Type B pancreatic cell (in vitro differentiated cells): ENCODE results near the gene PSMD14. TPM values are rescaled to one million over a fixed set of nuclear protein-coding genes. Genes with fewer than 3 reads are reported as not detected.

ENCODE experiments used
- DNase-seq: peaks from one replicate; pipeline ENCODE4 v3.0.0; 2021; ENCODE audit warnings: mixed read lengths; ENCODE audit not compliant: unreplicated experiment; ENCODE audit errors: extremely low spot score
- H3K27ac Mint-ChIP-seq: 2 replicates; pipeline ENCODE4 v1.8.0; 2021; ENCODE audit warnings: mild to moderate bottlenecking, mixed read lengths
- H3K27me3 Mint-ChIP-seq: 2 replicates; pipeline ENCODE4 v1.8.0; 2021; ENCODE audit warnings: mixed read lengths
- H3K36me3 Mint-ChIP-seq: 2 replicates; pipeline ENCODE4 v1.8.0; 2021; ENCODE audit warnings: mixed read lengths
- H3K4me1 Mint-ChIP-seq: one replicate; pipeline ENCODE4 v1.8.0; 2021; ENCODE audit warnings: mixed read lengths; ENCODE audit not compliant: unreplicated experiment
- H3K4me3 Mint-ChIP-seq: 2 replicates; pipeline ENCODE4 v1.8.0; 2021; ENCODE audit warnings: mild to moderate bottlenecking, mixed read lengths
- H3K9me3 Mint-ChIP-seq: 2 replicates; pipeline ENCODE4 v1.8.0; 2021; ENCODE audit warnings: mixed read lengths
- total RNA-seq: library from RNA; stranded (reverse); gene quantifications from 2 replicates; pipeline ENCODE4 v1.2.1, GENCODE V29; 2021; ENCODE audit warnings: low replicate concordance
- TF ChIP-seq, protein P1 (sequence below): fragments of 200-600 bp; sonication (generic); conservative IDR thresholded peaks from 2 replicates; pipeline ENCODE4 v1.5.0; 2021; ENCODE audit warnings: antibody characterized with exemption, mild to moderate bottlenecking

PSMD14 gene
- total RNA-seq, 1 donor from 2014 or later, result 52.5 TPM

DNA sequence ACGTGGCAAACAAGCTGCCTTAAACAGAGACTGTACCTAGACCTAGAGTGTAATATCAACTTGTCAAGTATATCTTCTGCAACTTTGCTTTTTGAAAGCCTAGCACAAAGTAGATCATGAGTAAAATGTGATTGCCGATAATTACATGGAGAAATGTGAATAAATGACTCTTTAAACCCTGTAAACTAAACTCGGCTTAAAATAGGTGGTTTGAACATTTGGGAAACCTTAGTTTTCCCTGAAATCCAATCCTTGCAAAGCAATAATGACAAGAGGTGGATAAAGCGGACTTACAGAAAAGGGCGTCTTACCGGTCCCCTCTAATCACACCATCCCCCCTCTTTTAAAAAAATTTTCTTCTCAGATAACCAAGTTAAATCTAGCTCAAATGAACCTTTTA is 549 bp upstream of the PSMD14 start:
- TF ChIP-seq, protein P1, sequence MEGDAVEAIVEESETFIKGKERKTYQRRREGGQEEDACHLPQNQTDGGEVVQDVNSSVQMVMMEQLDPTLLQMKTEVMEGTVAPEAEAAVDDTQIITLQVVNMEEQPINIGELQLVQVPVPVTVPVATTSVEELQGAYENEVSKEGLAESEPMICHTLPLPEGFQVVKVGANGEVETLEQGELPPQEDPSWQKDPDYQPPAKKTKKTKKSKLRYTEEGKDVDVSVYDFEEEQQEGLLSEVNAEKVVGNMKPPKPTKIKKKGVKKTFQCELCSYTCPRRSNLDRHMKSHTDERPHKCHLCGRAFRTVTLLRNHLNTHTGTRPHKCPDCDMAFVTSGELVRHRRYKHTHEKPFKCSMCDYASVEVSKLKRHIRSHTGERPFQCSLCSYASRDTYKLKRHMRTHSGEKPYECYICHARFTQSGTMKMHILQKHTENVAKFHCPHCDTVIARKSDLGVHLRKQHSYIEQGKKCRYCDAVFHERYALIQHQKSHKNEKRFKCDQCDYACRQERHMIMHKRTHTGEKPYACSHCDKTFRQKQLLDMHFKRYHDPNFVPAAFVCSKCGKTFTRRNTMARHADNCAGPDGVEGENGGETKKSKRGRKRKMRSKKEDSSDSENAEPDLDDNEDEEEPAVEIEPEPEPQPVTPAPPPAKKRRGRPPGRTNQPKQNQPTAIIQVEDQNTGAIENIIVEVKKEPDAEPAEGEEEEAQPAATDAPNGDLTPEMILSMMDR, result no peak
- H3K27me3 Mint-ChIP-seq, result no peaks in the 10 kb centered on the region
- no peak for DNase-seq
- peak overlapping the region; percentile 96 for H3K27ac Mint-ChIP-seq
- peaks cover 3% of the 10 kb centered on the region for H3K36me3 Mint-ChIP-seq
- peaks cover 11% of the 10 kb centered on the region for H3K4me1 Mint-ChIP-seq
- H3K9me3 Mint-ChIP-seq, result peaks cover 5% of the 10 kb centered on the region
- H3K4me3 Mint-ChIP-seq, result peak overlapping the region; percentile 95

DNA sequence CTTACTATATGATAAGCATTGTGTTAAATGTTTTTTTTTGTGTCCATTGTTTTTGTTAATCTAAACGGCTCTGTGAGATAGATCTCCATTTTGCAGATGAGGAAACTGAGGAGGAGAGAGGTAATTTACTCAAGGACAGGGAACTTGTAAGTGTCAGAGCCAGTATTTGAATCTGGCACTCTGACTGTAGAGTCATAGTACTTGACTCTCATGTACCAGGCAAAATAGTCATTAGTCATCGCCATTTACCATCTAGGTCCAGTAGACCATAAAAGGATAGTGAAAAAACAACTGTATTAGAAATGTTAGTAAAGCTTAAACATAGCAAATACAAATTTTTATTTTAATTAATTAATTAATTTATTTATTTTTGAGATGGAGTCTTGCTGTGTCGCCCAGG is 4.8 kb downstream of the PSMD14 start:
- peaks cover 5% of the 10 kb centered on the region for H3K36me3 Mint-ChIP-seq
- peaks cover 20% of the 10 kb centered on the region for H3K4me1 Mint-ChIP-seq
- H3K4me3 Mint-ChIP-seq, result no peak overlapping the region
- H3K27me3 Mint-ChIP-seq, result no peaks in the 10 kb centered on the region
- TF ChIP-seq, protein P1, result no peak
- H3K27ac Mint-ChIP-seq, result no peak overlapping the region
- DNase-seq, result no peak
- H3K9me3 Mint-ChIP-seq, result no peaks in the 10 kb centered on the region

DNA sequence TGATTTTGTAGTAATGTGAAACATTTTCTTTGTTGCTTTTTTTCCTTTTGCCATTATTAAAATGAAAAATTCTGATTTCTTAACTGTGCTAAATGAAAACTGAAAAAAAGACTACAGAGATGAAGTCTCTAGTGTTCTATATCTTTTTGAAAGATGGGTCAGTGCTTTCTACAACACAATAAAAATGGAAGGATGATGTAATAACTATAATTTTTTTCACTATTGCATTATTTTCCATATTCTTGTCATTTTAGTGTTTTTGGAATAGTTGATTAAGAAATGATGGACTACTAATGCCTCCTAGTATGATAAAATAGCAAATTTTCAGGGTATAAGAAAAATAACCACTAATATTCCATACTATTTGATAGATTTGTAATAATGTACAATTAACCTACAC is 7.2 kb downstream of the PSMD14 start:
- no peak for DNase-seq
- no peak overlapping the region for H3K27ac Mint-ChIP-seq
- no peaks in the 10 kb centered on the region for H3K9me3 Mint-ChIP-seq
- TF ChIP-seq, protein P1, result no peak
- H3K4me3 Mint-ChIP-seq, result no peak overlapping the region
- peaks cover 16% of the 10 kb centered on the region for H3K4me1 Mint-ChIP-seq
- no peaks in the 10 kb centered on the region for H3K27me3 Mint-ChIP-seq
- peaks cover 5% of the 10 kb centered on the region for H3K36me3 Mint-ChIP-seq

DNA sequence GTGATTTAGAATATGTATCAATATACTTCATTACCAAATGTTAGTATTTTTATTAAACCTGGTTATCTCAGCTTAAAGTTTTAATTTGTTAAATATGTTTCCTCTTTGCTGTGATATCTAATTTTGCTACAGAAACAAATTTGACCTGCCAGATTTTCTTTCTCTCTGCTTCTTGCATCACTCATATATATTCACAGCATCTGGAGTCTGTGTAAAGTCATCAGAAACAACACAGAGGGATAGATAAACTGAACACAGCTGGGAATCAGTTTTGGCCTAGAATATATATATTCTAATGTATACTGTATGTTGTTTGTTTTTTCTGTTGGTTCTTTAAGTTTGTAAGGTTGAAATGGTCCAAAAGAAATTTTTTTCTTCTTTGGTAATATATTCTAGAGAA is 8.5 kb downstream of the PSMD14 start:
- TF ChIP-seq, protein P1, result no peak
- H3K27me3 Mint-ChIP-seq, result no peaks in the 10 kb centered on the region
- no peak for DNase-seq
- H3K4me1 Mint-ChIP-seq, result peaks cover 13% of the 10 kb centered on the region
- no peak overlapping the region for H3K27ac Mint-ChIP-seq
- H3K4me3 Mint-ChIP-seq, result no peak overlapping the region
- no peaks in the 10 kb centered on the region for H3K9me3 Mint-ChIP-seq
- H3K36me3 Mint-ChIP-seq, result peaks cover 5% of the 10 kb centered on the region

DNA sequence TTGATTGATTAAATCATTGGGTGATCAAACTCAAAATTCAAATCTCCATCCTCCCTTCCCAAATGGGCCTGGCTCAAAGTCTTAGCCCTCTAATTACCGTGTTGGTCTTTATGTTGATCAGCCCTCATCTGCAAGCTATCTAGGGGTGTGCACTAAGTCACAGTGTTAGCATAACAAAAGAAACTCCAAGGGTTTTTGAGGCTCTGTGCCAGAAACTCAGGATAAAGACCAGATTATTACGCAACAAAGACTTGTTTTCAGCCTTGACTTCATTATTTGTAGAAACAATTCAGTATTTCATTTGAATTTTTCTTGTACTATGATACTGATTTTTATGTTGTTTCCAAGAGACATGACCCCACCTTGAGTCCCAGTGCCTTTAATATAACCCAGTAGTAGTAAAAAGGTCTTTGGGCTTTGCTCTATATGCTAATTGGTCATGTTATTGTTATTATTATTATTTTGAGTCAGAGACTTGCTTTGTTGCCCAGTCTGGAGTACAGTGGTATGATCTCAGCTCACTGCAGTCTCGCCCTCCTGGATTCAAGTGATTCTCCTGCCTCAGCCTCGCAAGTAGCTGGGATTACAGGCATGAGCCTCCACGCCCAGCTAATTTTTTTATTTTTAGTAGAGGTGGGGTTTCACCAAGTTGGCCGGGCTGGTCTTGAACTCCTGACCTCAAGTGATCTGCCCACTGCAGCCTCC is 13.9 kb downstream of the PSMD14 start:
- Mint-ChIP-seq H3K36me3 (peaks cover 30% of the 10 kb centered on the region), H3K27ac (no peak overlapping the region), H3K27me3 (no peaks in the 10 kb centered on the region), H3K4me1 (peaks cover 9% of the 10 kb centered on the region), H3K4me3 (no peak overlapping the region), H3K9me3 (no peaks in the 10 kb centered on the region)
- TF ChIP-seq, protein P1, result no peak
- DNase-seq, result no peak

DNA sequence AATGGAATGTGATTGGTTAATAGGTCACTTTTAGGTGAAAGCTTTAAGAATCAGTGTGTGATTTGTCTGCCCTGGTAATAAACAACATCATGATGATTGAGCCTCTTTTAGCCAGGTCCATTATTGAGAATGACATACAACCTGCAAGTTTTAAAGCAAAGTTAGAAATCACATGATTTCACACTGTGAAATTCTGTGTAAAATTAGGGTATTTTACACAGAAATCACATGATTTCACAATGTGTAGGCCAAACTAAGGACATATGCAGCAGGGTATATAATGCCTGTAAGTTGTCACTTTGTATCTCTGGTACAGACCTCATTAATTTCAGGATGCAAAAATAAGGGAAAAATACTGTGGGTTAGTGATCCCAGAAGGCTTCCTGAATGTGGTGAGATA is 16.7 kb downstream of the PSMD14 start:
- peaks cover 4% of the 10 kb centered on the region for H3K4me1 Mint-ChIP-seq
- DNase-seq, result no peak
- H3K4me3 Mint-ChIP-seq, result no peak overlapping the region
- peaks cover 26% of the 10 kb centered on the region for H3K36me3 Mint-ChIP-seq
- TF ChIP-seq, protein P1, result no peak
- peak overlapping the region; percentile 5 for H3K27ac Mint-ChIP-seq
- H3K9me3 Mint-ChIP-seq, result no peaks in the 10 kb centered on the region
- H3K27me3 Mint-ChIP-seq, result no peaks in the 10 kb centered on the region
